ENCODE measurements around the gene NAALADL2.

GRCh38 chr3:175047786-175048185 is 188.7 kb downstream of the NAALADL2 start:
- TF ChIP-seq CTCF (IDR thresholded peaks at IDR 0.05) (no peak), POLR2A (IDR thresholded peaks at IDR 0.05) (no peak)

Data from uterus (tissue), 2 donors.